ENCODE results near the gene LGALS7B. TPM values are rescaled to one million over a fixed set of nuclear protein-coding genes. Genes with fewer than 3 reads are reported as not detected.
"Not testable (repeated sequence)": the region's sequence is repeated elsewhere in the genome, so short reads cannot be mapped to it uniquely, and the experiment has no call there.

LGALS7B gene
- total RNA-seq, 2 experiments from 2014 or later: not detected

- Mint-ChIP-seq H3K27ac (no peak overlapping the region), H3K36me3 (no peaks in the 10 kb centered on the region), H3K9me3 (no peaks in the 10 kb centered on the region), H3K27me3 (peaks cover 9% of the 10 kb centered on the region), H3K4me1 (peaks cover 3% of the 10 kb centered on the region), H3K4me3 (no peak overlapping the region)
- POLR2A ChIA-PET: interaction anchor here (0.7 to 1.0 kb wide), 2 partner anchors 49 to 56 kb away, joined by 3 read pairs; no protein-coding TSS in a partner anchor
- DNase-seq (no peak), ATAC-seq (ENCODE audit: low read depth) (no peak)
Observed at GRCh38 chr19:38793671-38794070, 4.7 kb downstream of the LGALS7B start.

- Mint-ChIP-seq H3K27ac (no peak overlapping the region), H3K9me3 (no peaks in the 10 kb centered on the region), H3K4me3 (no peak overlapping the region), H3K4me1 (peaks cover 3% of the 10 kb centered on the region), H3K27me3 (peaks cover 9% of the 10 kb centered on the region), H3K36me3 (no peaks in the 10 kb centered on the region)
- ATAC-seq (ENCODE audit: low read depth): no peak
- no peak for DNase-seq
- POLR2A ChIA-PET: no interaction called here
Observed at GRCh38 chr19:38795549-38795948, 6.5 kb downstream of the LGALS7B start.

DNA sequence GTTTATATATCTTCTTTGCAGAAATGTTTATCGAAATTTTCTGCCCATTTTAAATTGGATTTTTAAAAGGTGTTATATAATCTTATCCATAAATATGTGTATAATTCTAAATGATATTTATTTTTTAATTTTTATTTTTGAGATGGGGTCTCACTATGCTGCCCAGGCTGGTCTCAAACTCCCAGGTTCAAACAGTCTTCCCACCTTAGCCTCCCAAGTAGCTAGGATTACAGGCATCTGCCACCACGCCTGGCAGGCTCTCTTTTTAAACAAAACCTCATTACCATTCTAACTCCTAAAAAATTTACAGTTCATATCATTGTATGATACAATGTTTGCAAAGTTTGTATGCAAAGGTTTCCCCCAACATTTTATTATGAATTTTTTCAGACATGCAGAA, 7.2 kb downstream of the LGALS7B start:
- no peaks in the 10 kb centered on the region for H3K9me3 Mint-ChIP-seq
- ATAC-seq (ENCODE audit: low read depth): no peak
- H3K27ac Mint-ChIP-seq: no peak overlapping the region
- POLR2A ChIA-PET: no interaction called here
- peaks cover 3% of the 10 kb centered on the region for H3K4me1 Mint-ChIP-seq
- no peaks in the 10 kb centered on the region for H3K36me3 Mint-ChIP-seq
- H3K27me3 Mint-ChIP-seq: peaks cover 9% of the 10 kb centered on the region
- DNase-seq: no peak
- no peak overlapping the region for H3K4me3 Mint-ChIP-seq

- POLR2A ChIA-PET; ATAC-seq (ENCODE audit: low read depth); H3K4me3 Mint-ChIP-seq; H3K4me1 Mint-ChIP-seq; H3K9me3 Mint-ChIP-seq; H3K27me3 Mint-ChIP-seq; H3K27ac Mint-ChIP-seq; H3K36me3 Mint-ChIP-seq; DNase-seq: not testable (repeated sequence)
Observed at GRCh38 chr19:38797781-38798180, 8.8 kb downstream of the LGALS7B start.

DNA sequence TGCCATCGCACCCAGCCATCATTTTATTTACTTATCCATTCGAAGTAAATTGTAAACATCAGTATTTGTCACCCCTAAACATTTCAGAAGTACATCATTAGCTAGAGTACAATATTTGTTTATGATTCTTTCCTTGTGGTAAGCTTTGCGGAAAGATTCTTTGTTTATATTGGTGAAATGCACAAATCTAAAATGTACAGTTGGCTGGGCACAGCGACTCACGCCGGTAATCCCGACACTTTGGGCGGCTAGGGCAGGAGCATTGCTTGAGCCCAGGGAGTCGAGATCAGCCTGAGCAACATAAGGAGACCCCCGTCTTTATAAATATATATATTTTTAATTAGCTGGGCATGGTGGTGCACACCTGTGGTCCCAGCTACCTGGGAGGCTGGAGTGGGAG, 10.1 kb downstream of the LGALS7B start:
- H3K27ac Mint-ChIP-seq: no peak overlapping the region
- H3K4me3 Mint-ChIP-seq: no peak overlapping the region
- ATAC-seq (ENCODE audit: low read depth): no peak
- DNase-seq: no peak
- H3K9me3 Mint-ChIP-seq: no peaks in the 10 kb centered on the region
- no peaks in the 10 kb centered on the region for H3K4me1 Mint-ChIP-seq
- H3K36me3 Mint-ChIP-seq: no peaks in the 10 kb centered on the region
- peaks cover 6% of the 10 kb centered on the region for H3K27me3 Mint-ChIP-seq
- POLR2A ChIA-PET: no interaction called here

- DNase-seq (no peak), ATAC-seq (ENCODE audit: low read depth) (no peak)
- H3K27ac Mint-ChIP-seq: no peak overlapping the region
- no peaks in the 10 kb centered on the region for H3K27me3 Mint-ChIP-seq
- no peak overlapping the region for H3K4me3 Mint-ChIP-seq
- no peaks in the 10 kb centered on the region for H3K9me3 Mint-ChIP-seq
- peaks cover 6% of the 10 kb centered on the region for H3K4me1 Mint-ChIP-seq
- POLR2A ChIA-PET: no interaction called here
- H3K36me3 Mint-ChIP-seq: peaks cover 2% of the 10 kb centered on the region
Observed at GRCh38 chr19:38800577-38801347, 11.8 kb downstream of the LGALS7B start.

DNA sequence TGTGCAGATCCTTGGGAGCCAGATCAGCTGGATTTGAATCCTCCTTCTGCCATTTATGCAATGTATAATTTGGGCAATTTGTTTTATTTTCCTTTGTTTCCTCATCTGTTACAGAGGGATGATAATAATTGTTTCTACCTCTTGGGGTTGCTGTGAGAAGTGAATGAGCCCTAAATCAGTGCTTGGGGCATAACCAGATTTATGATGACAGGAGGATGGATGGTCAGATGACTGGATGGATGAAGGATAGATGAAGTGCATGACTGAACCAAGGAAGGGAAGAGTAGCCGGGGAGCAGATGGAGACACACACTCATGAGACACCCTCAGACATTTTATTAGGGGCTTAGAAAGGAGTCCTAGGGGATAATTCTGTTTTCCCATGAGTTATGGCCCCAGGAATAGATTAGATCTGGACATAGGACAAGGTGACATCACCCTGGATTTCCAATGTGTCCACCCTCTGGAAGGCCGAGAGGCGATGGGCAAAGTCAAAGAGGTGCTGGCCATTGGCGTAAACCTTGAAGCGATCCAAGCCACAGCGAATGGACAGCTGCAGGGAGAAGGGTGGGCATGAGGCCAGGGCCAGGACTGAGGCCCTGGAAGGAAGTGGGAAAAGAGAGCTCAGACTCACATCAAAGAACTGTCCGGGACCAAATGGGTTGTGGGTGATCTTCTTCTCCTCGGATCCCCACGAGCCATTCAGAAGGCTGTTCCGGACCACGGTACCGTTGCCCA, 12.5 kb downstream of the LGALS7B start:
- Mint-ChIP-seq H3K27ac (no peak overlapping the region), H3K4me3 (no peak overlapping the region), H3K9me3 (no peaks in the 10 kb centered on the region), H3K4me1 (peaks cover 6% of the 10 kb centered on the region), H3K36me3 (peaks cover 2% of the 10 kb centered on the region), H3K27me3 (no peaks in the 10 kb centered on the region)
- POLR2A ChIA-PET: no interaction called here
- DNase-seq: no peak
- ATAC-seq (ENCODE audit: low read depth): no peak

GRCh38 chr19:38803543-38803942, 14.5 kb downstream of the LGALS7B start:
- H3K27me3 Mint-ChIP-seq: no peaks in the 10 kb centered on the region
- H3K9me3 Mint-ChIP-seq: no peaks in the 10 kb centered on the region
- ATAC-seq (ENCODE audit: low read depth): no peak
- no peak for DNase-seq
- H3K4me3 Mint-ChIP-seq: no peak overlapping the region
- POLR2A ChIA-PET: interaction anchor here (0.7 kb wide), 1 partner anchor 9 kb away, joined by 3 read pairs; the partner anchor contains the start of gene LGALS4
- peaks cover 6% of the 10 kb centered on the region for H3K4me1 Mint-ChIP-seq
- peaks cover 2% of the 10 kb centered on the region for H3K36me3 Mint-ChIP-seq
- no peak overlapping the region for H3K27ac Mint-ChIP-seq

DNA sequence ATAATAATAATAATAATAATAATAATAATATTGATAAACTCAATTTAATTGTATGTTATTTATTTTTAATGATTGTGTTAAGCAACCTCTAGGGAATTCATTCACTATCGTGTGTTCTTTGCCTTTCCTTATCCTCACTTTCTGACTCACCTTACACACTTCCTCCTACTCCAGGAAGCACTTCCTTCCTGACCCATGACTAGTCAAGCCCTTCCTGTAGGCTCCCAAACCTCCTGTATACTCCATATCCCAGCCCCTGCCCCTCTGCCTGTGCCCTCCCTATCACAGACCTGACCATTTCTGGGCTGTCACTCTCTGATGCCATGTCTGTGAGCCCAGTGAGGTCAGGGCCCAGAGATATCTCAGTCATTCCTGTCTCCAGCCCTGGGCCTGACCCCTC, 16.2 kb downstream of the LGALS7B start:
- H3K27ac Mint-ChIP-seq: peak overlapping the region; percentile 75
- no peak for ATAC-seq (ENCODE audit: low read depth)
- no peaks in the 10 kb centered on the region for H3K27me3 Mint-ChIP-seq
- peak overlapping the region; percentile 31 for H3K4me3 Mint-ChIP-seq
- H3K9me3 Mint-ChIP-seq: no peaks in the 10 kb centered on the region
- POLR2A ChIA-PET: no interaction called here
- H3K36me3 Mint-ChIP-seq: peaks cover 2% of the 10 kb centered on the region
- no peak for DNase-seq
- H3K4me1 Mint-ChIP-seq: peaks cover 6% of the 10 kb centered on the region

DNA sequence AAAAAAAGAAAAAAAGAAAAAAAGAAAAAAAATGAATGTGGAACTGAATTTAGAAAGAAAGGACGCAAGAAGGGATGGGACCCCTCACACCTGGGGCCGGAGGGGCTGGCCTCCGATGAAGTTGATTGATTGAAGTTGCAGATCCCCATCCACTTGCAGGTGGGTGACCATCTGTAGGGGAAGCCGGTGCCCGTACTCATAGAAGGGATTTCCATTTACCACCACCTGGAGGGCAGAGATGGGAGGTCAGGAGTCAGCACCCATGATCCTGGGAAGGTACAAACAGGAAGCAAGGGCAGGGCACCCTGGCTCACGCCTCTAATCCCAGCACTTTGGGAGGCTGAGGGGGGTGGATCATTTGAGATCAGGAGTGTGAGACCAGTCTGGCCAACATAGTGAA, 17.4 kb downstream of the LGALS7B start:
- POLR2A ChIA-PET: no interaction called here

GRCh38 chr19:38807374-38808098, 18.5 kb downstream of the LGALS7B start:
- H3K27ac Mint-ChIP-seq; H3K27me3 Mint-ChIP-seq; H3K9me3 Mint-ChIP-seq; ATAC-seq (ENCODE audit: low read depth); POLR2A ChIA-PET; H3K36me3 Mint-ChIP-seq; H3K4me1 Mint-ChIP-seq; H3K4me3 Mint-ChIP-seq; DNase-seq: not testable (repeated sequence)

More for the DNA sequence above, 17.4 kb downstream of the LGALS7B start:
- ATAC-seq (ENCODE audit: low read depth): no peak
- Mint-ChIP-seq H3K4me1 (peaks cover 6% of the 10 kb centered on the region), H3K27me3 (no peaks in the 10 kb centered on the region), H3K27ac (no peak overlapping the region), H3K36me3 (peaks cover 2% of the 10 kb centered on the region), H3K9me3 (no peaks in the 10 kb centered on the region), H3K4me3 (no peak overlapping the region)
- DNase-seq: no peak

- POLR2A ChIA-PET: interaction anchor here (0.7 kb wide), 1 partner anchor 73 kb away, joined by 3 read pairs; no protein-coding TSS in a partner anchor
- H3K9me3 Mint-ChIP-seq: no peaks in the 10 kb centered on the region
- H3K36me3 Mint-ChIP-seq: peaks cover 2% of the 10 kb centered on the region
- no peak overlapping the region for H3K4me3 Mint-ChIP-seq
- H3K27me3 Mint-ChIP-seq: no peaks in the 10 kb centered on the region
- no peak overlapping the region for H3K27ac Mint-ChIP-seq
- no peak for DNase-seq
- ATAC-seq (ENCODE audit: low read depth): no peak
- H3K4me1 Mint-ChIP-seq: peaks cover 6% of the 10 kb centered on the region
Observed at GRCh38 chr19:38808741-38809140, 19.7 kb downstream of the LGALS7B start.

GRCh38 chr19:38809592-38810252, 20.7 kb downstream of the LGALS7B start:
- POLR2A ChIA-PET: interaction anchor here (0.7 kb wide), 1 partner anchor 74 kb away, joined by 3 read pairs; no protein-coding TSS in a partner anchor
- Mint-ChIP-seq H3K4me1 (peaks cover 6% of the 10 kb centered on the region), H3K36me3 (peaks cover 2% of the 10 kb centered on the region), H3K27me3 (no peaks in the 10 kb centered on the region), H3K4me3 (no peak overlapping the region), H3K9me3 (no peaks in the 10 kb centered on the region), H3K27ac (peak overlapping the region; percentile 61)
- DNase-seq (no peak), ATAC-seq (ENCODE audit: low read depth) (no peak)

All from activated naive CD8-positive, alpha-beta T cell treated with anti-CD3 and anti-CD28 coated beads, Interleukin-2, amount 10 ng/mL, durations not matched to agents 7 days and 5 days (primary cell).